Nephron (organoid): ENCODE results near the gene PNPLA4.

Experiments
- H3K27ac Mint-ChIP-seq, 3 experiments: 2 replicates each; pipeline ENCODE4 v1.8.0; 2020; ENCODE audit warnings: mixed read lengths in 3 of 3, mild to moderate bottlenecking in 2 of 3, moderate library complexity in 1 of 3
- H3K27me3 Mint-ChIP-seq: 2 replicates; pipeline ENCODE4 v1.8.0; 2021; ENCODE audit warnings: low read depth, mild to moderate bottlenecking, moderate library complexity, mixed read lengths
- H3K36me3 Mint-ChIP-seq: 2 replicates; pipeline ENCODE4 v1.8.0; 2020; ENCODE audit warnings: low read depth, mixed read lengths
- H3K4me1 Mint-ChIP-seq: 2 replicates; pipeline ENCODE4 v1.8.0; 2020; ENCODE audit warnings: mixed read lengths
- H3K4me3 Mint-ChIP-seq, 3 experiments: 2 replicates each; pipeline ENCODE4 v1.8.0; 2020; ENCODE audit warnings: mild to moderate bottlenecking in 3 of 3, mixed read lengths in 3 of 3, moderate library complexity in 2 of 3
- H3K9me3 Mint-ChIP-seq: 2 replicates; pipeline ENCODE4 v1.8.0; 2020; ENCODE audit warnings: mixed read lengths
- TF ChIP-seq, protein P1 (sequence below), 3 experiments: fragments of 200-600 bp; sonication (generic); IDR thresholded peaks; one replicate each; pipeline ENCODE4 v1.5.0; 2021; ENCODE audit warnings: antibody characterized with exemption in 3 of 3; ENCODE audit not compliant: unreplicated experiment in 3 of 3

Gene PNPLA4

DNA sequence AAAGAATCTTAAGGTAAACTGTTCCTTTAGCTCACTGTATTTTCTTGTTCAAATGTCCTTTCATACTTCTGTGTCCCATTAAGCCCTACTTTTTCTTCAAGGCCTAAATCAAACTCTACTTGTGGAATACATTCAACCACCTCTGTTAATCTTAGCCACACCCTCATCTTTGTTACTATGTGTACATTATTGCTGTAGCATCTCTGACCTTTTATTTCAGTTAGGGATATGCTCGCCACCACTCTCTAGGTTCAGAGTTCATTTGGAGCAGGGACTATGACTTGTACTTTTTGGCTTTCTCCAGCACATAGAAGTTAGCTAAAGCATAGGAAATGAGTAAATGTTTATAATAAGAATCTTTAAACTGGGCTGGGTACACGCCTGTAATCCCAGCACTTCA lies 6.8 kb upstream of the PNPLA4 start:
- TF ChIP-seq, protein P1, sequence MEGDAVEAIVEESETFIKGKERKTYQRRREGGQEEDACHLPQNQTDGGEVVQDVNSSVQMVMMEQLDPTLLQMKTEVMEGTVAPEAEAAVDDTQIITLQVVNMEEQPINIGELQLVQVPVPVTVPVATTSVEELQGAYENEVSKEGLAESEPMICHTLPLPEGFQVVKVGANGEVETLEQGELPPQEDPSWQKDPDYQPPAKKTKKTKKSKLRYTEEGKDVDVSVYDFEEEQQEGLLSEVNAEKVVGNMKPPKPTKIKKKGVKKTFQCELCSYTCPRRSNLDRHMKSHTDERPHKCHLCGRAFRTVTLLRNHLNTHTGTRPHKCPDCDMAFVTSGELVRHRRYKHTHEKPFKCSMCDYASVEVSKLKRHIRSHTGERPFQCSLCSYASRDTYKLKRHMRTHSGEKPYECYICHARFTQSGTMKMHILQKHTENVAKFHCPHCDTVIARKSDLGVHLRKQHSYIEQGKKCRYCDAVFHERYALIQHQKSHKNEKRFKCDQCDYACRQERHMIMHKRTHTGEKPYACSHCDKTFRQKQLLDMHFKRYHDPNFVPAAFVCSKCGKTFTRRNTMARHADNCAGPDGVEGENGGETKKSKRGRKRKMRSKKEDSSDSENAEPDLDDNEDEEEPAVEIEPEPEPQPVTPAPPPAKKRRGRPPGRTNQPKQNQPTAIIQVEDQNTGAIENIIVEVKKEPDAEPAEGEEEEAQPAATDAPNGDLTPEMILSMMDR (IDR thresholded peaks at IDR 0.05; ENCODE audit: unreplicated experiment in 3 of 3): no peak
- no peak overlapping the region for H3K27ac Mint-ChIP-seq
- H3K4me1 Mint-ChIP-seq: no peaks in the 10 kb centered on the region
- H3K4me3 Mint-ChIP-seq: no peak overlapping the region
- H3K9me3 Mint-ChIP-seq: no peaks in the 10 kb centered on the region
- peaks cover 3% of the 10 kb centered on the region for H3K27me3 Mint-ChIP-seq
- H3K36me3 Mint-ChIP-seq: no peaks in the 10 kb centered on the region

DNA sequence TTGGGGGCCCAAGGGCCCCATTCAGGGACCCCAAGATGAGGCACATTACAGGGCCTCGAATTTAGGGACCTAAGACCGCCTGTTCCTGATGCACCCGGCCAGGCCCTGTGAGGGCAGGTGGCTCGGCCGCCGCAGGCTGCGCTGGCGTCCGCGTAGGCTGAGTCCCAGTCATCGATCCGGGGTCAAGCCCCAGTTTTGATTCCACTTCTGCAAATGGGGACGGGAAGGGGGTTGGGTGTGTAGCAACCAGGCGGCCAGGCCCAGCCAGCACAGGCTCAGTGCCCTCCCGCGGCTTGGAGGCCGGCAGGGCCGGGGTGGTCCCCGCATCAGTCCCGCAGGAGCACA lies 327 bp downstream of the PNPLA4 start:
- Mint-ChIP-seq H3K4me3 (peak overlapping the region; percentile 89 to 96 (median 94)), H3K4me1 (peaks cover 25% of the 10 kb centered on the region), H3K9me3 (no peaks in the 10 kb centered on the region), H3K27me3 (peaks cover 3% of the 10 kb centered on the region), H3K36me3 (no peaks in the 10 kb centered on the region), H3K27ac (peak overlapping the region in 1 of 3 experiments; percentile 95)
- TF ChIP-seq, protein P1 (IDR thresholded peaks at IDR 0.05; ENCODE audit: unreplicated experiment in 3 of 3): no peak

DNA sequence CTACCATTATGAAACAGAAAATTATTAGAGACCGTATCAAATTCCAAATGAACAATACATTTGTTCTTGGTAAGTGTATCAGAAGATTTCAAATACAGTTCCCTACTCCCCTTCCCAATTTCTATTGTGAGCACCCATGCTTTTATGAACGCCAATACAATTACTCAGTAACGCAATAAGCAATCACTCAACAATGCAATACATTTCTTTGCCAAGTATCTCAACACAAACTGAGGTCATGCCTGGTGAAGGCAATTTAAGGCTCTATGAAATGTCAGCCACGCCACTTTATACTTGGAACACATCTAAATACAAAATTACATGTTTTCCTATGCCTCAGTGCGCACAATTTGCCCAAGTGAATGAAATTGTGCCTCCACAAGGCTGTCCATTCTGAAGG lies 712 bp downstream of the PNPLA4 start:
- H3K4me3 Mint-ChIP-seq: peak overlapping the region; percentile 89 to 96 (median 94)
- TF ChIP-seq, protein P1 (IDR thresholded peaks at IDR 0.05; ENCODE audit: unreplicated experiment in 3 of 3): no peak
- H3K36me3 Mint-ChIP-seq: no peaks in the 10 kb centered on the region
- peak overlapping the region in 2 of 3 experiments; percentile 22 to 70 for H3K27ac Mint-ChIP-seq
- H3K9me3 Mint-ChIP-seq: no peaks in the 10 kb centered on the region
- peaks cover 25% of the 10 kb centered on the region for H3K4me1 Mint-ChIP-seq
- H3K27me3 Mint-ChIP-seq: peaks cover 3% of the 10 kb centered on the region

DNA sequence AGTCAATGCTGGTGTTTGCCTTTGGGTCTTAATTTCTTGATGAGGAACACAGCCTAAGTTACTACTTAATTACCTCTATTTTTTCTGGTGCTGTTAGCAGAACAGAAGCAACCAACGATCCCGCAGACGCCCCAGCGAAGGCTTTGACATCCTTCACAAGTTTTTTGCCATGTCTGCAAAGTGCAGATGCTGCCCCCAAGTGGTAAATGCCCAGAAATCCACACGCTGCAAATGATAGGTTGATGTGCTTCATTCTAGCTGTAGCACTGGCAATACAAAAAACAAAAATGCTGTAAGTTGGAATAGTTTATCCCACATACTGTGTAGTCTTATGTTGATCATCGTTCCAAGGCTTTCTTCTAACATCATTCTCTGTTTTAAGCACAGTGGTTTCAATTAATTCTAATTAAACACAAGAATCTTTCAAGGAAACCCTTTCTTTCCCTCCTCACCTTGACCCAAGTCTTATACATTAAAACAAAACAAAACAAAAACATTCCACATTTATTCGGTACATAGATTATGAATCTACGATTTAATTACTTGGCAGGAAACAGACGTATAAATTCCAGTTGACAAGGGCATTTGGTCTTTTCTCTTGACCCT lies 1.2 kb downstream of the PNPLA4 start:
- H3K36me3 Mint-ChIP-seq: no peaks in the 10 kb centered on the region
- peak overlapping the region; percentile 22 to 70 (median 62) for H3K27ac Mint-ChIP-seq
- peak overlapping the region; percentile 62 to 94 (median 89) for H3K4me3 Mint-ChIP-seq
- H3K9me3 Mint-ChIP-seq: no peaks in the 10 kb centered on the region
- TF ChIP-seq, protein P1 (IDR thresholded peaks at IDR 0.05; ENCODE audit: unreplicated experiment in 3 of 3): peak; percentile 79 to 82 (median 80)
- peaks cover 25% of the 10 kb centered on the region for H3K4me1 Mint-ChIP-seq
- H3K27me3 Mint-ChIP-seq: peaks cover 3% of the 10 kb centered on the region

DNA sequence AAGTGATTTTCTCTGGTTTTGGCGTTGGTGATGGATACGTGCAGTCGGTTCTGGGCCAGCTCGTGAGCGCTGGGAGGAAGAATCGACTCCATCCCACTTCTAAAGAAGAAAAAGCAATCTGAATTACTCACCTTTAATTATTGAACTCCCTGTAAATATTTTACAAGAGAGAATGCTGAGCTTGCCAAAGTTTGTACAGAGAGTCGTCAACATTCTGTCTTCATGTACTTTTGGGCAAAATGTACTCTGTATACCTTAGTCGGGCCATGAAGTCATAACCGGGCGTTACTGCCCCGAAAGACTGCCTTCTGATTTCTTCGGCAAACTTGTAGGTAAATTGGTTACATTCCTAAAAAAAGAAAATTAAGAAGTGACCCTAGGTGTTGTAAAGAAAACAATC lies 5.5 kb downstream of the PNPLA4 start:
- Mint-ChIP-seq H3K36me3 (no peaks in the 10 kb centered on the region), H3K27me3 (no peaks in the 10 kb centered on the region), H3K4me1 (peaks cover 30% of the 10 kb centered on the region), H3K27ac (peak overlapping the region in 2 of 3 experiments; percentile 16 to 38), H3K9me3 (no peaks in the 10 kb centered on the region), H3K4me3 (no peak overlapping the region)
- TF ChIP-seq, protein P1 (IDR thresholded peaks at IDR 0.05; ENCODE audit: unreplicated experiment in 3 of 3): no peak

DNA sequence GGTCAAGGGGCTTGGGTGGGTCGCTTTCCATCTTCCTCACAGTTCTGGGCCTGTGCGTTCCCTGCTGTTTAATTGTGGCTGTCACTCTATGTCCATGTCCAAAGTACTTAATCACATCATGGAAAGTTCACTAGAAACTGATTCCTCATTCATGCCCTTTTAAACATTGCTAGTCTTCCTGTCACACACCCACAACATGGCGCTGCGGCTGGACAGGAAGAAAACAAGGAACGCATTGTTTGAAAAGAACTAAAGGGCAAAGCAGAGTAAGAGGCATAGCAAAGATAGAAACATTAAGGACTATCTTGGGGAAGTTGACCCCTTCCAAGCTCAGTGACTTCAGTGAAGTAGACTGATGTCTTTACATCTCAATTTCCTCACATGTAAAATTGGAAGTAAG lies 18.4 kb downstream of the PNPLA4 start:
- H3K27me3 Mint-ChIP-seq: no peaks in the 10 kb centered on the region
- H3K27ac Mint-ChIP-seq: no peak overlapping the region
- no peaks in the 10 kb centered on the region for H3K4me1 Mint-ChIP-seq
- H3K9me3 Mint-ChIP-seq: no peaks in the 10 kb centered on the region
- H3K4me3 Mint-ChIP-seq: no peak overlapping the region
- peaks cover 4% of the 10 kb centered on the region for H3K36me3 Mint-ChIP-seq
- TF ChIP-seq, protein P1 (IDR thresholded peaks at IDR 0.05; ENCODE audit: unreplicated experiment in 3 of 3): no peak
